HUES64 (cell line): ENCODE measurements around the gene ACADM.
"Not testable (repeated sequence)": the region's sequence is repeated elsewhere in the genome, so short reads cannot be mapped to it uniquely, and the experiment has no call there.

Experiments used
- H3K27ac ChIP-seq: 2 replicates; pipeline ENCODE4 v1.7.0; 2013; ENCODE audit warnings: low read depth, low read length, inconsistent platforms
- H3K27me3 ChIP-seq: 2 replicates; pipeline ENCODE4 v1.6.1; 2013; ENCODE audit warnings: mild to moderate bottlenecking, low read length; ENCODE audit not compliant: insufficient read depth
- H3K36me3 ChIP-seq: 2 replicates; pipeline ENCODE4 v1.6.1; 2013; ENCODE audit warnings: mild to moderate bottlenecking, low read length; ENCODE audit not compliant: insufficient read depth
- H3K4me1 ChIP-seq: 2 replicates; pipeline ENCODE4 v1.6.1; 2013; ENCODE audit warnings: mild to moderate bottlenecking, low read length, moderate library complexity; ENCODE audit not compliant: insufficient read depth
- H3K4me3 ChIP-seq: 2 replicates; pipeline ENCODE4 v1.5.1; 2013; ENCODE audit warnings: mild to moderate bottlenecking, low read length, moderate library complexity
- H3K9ac ChIP-seq: 2 replicates; pipeline ENCODE4 v1.6.1; 2013; ENCODE audit warnings: mild to moderate bottlenecking, low read depth, low read length
- H3K9me3 ChIP-seq: 2 replicates; pipeline ENCODE4 v1.6.1; 2013; ENCODE audit warnings: low read depth, low read length; ENCODE audit not compliant: insufficient read depth
- WGBS: fragments of 150-250, 120-280 bp; methylation state at CpG from one replicate; pipeline ENCODE4 v1.1.7; 2013; ENCODE audit warnings: missing lambda C conversion rate; 5-methylcytosine and 5-hydroxymethylcytosine counted together

Gene ACADM

DNA sequence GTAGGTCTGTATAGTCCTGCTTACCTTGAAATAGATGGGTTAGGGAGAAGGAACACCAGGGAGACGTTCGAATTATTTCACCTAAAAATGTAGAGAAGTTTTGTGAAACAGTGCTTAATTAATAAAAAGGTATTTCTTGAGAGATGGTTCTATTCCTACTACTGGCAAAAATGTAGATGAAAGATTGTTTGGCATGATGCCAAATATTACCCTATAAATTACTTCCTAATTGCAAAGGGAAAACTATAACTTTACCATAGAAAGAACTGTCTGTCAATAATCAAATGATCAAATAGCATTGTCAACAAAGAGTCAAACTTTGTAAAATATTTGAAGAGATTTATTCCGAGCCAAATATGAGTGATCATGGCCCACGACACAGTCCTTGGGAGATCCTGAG is 4.2 kb upstream of the ACADM start:
- 93% methylated on average over 4 of the region's 4 CpGs for WGBS
- no peak overlapping the region for H3K4me3 ChIP-seq
- 0 out of 2 replicates have a peak, but pooled peaks cover 5% of the 10 kb centered on the region for H3K9me3 ChIP-seq
- H3K36me3 ChIP-seq = no peaks in the 10 kb centered on the region
- no peak overlapping the region for H3K9ac ChIP-seq
- no peaks in the 10 kb centered on the region for H3K27me3 ChIP-seq
- H3K4me1 ChIP-seq = peaks cover 16% of the 10 kb centered on the region; the same call in 1 of the 2 replicates
- H3K27ac ChIP-seq = peak overlapping the region; percentile 6; the same call in 1 of the 2 replicates

DNA sequence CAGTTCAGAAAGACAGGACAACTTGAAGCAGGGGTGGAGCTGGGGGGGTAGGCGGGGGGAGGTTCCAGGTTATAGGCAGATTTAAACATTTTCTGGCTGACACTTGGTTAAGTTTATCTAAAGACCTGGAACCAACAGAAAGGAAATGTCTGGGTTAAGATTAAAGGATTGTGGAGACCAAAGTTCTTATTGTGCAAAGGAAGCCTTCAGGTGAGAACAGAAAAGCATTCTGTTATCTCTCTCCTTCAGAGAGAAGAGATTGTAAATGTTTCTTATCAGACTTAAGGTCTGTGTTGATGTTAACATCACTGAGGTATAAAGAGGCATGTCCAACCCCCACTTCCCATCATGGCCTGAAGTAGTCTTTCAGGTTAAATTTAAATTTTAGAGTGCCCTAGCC is 3.7 kb upstream of the ACADM start:
- Histone ChIP-seq H3K9me3 (0 out of 2 replicates have a peak, but pooled peaks cover 5% of the 10 kb centered on the region), H3K27me3 (no peaks in the 10 kb centered on the region), H3K27ac (no peak overlapping the region), H3K4me3 (no peak overlapping the region), H3K36me3 (no peaks in the 10 kb centered on the region), H3K4me1 (peaks cover 20% of the 10 kb centered on the region), H3K9ac (no peak overlapping the region)
- WGBS = 96% methylated on average over 1 of the region's 1 CpG

DNA sequence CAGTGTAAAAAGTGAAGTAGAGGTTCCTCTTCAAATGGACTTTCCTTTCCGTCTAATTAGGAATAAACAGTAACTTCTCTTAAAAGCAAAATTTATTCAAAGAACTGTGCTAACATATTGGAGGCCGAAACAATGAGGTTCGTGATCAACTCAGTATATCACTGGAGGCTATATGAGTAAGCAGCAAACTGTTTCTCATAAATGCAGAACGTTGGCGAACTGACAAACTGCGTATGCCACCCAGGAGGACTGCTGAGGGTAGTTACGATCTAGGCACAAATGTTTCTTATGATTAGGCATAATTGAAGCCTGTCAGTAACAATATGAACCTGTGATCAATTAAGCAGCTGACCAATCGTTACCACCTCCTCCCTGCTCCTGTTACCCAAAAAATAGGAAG is 2.3 kb upstream of the ACADM start:
- not testable (repeated sequence) for H3K9ac ChIP-seq, H3K36me3 ChIP-seq, H3K27ac ChIP-seq, H3K9me3 ChIP-seq, H3K27me3 ChIP-seq, H3K4me3 ChIP-seq
- 94% methylated on average over 8 of the region's 8 CpGs for WGBS
- H3K4me1 ChIP-seq = peaks cover 27% of the 10 kb centered on the region

DNA sequence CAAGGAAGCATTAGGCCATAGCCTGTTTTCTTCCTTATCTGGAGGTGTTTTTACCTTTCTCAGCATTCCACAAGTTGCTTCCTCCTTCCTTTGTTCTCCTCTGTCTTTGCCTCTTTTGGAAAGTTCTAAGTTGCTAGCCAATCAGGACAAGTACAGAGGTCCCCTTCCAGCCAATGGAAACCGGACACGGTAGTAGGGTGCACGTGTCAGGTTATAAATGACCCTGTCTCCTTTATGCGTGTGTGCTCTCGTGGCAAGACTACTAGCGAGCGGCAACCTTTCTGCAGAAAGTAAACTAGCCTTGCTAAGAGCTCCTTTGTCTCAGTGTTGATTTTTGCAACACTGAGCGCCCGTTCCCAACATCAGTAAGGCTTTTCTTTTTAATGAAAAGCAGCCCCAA is 1.5 kb upstream of the ACADM start:
- Histone ChIP-seq H3K9me3 (0 out of 2 replicates have a peak, but pooled peaks cover 5% of the 10 kb centered on the region), H3K4me1 (peaks cover 27% of the 10 kb centered on the region), H3K27ac (no peak overlapping the region), H3K27me3 (no peaks in the 10 kb centered on the region), H3K9ac (no peak overlapping the region), H3K36me3 (no peaks in the 10 kb centered on the region), H3K4me3 (no peak overlapping the region)
- 96% methylated on average over 9 of the region's 9 CpGs for WGBS

DNA sequence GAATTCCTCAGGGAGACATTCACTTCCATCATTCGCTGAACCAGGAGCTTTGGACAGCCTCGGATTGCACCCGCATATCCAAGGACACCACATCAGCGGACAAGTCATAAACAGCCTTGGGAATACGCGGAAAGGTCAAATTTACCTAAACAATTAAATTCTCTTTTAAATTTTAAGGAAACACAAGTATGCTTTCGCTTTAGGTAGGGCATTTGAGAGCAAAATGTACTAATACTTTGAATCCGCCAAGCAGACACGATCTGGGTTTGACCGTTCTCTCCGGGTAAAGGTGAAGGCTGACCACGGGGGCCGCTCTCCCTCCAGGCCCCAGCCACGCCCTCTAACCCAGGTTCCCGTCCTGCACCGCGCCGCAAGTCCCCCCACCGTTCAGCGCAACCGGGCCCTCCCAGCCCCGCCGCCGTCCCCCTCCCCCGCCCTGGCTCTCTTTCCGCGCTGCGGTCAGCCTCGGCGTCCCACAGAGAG is 479 bp upstream of the ACADM start:
- WGBS = 8% methylated on average over 28 of the region's 30 CpGs
- peaks cover 27% of the 10 kb centered on the region for H3K4me1 ChIP-seq

DNA sequence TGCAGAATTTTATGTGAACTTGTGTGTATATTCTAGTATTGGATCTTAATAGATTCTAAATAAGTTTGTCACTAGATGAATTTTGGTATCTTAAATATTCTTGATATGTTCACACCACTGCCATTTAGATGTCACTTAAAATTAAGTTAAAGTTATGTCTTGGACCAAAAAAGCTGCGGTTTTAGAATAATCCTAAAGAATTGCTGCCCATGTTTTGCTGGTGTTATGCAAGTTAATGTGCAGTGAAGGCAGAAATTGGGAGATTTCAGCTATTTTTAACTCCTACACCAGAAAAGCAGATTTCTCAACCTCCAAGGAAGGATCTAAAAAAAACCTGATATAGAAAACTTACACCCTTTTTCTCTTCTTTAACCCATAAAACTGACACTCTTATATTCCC is 757 bp downstream of the ACADM start:
- H3K27me3 ChIP-seq = no peaks in the 10 kb centered on the region
- WGBS = 18% methylated on average over 1 of the region's 1 CpG

More for the DNA sequence above, 479 bp upstream of the ACADM start:
- H3K9ac ChIP-seq = peak overlapping the region; percentile 81
- H3K4me3 ChIP-seq = peak overlapping the region; percentile 97
- H3K9me3 ChIP-seq = 0 out of 2 replicates have a peak, but pooled peaks cover 5% of the 10 kb centered on the region
- H3K27me3 ChIP-seq = no peaks in the 10 kb centered on the region
- peak overlapping the region; percentile 96 for H3K27ac ChIP-seq
- H3K36me3 ChIP-seq = no peaks in the 10 kb centered on the region

DNA sequence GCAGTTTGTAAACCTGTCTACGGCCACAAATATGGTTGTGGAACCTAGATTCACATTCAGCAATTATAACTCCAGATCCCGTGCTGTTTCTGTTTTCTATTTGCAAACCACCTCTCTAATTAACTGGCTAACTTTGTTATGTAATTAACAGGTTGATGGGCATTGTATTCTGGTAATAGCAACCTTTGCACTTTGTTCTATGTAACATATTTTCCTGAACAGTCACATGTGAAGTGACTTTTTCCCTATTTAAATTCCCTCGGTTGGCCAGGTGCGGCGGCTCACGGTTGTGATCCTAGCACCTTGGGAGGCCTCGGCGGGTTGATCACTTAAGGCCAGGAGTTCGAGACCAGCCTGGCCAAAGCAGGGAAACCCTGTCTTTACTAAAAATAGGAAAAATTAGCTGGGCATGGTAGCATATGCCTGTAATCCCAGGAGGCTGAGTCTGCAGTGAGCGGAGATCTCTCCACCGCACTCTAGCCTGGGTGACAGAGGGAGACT is 1.4 kb downstream of the ACADM start:
- 44% methylated on average over 11 of the region's 11 CpGs for WGBS
- 0 out of 2 replicates have a peak, but pooled peaks cover 5% of the 10 kb centered on the region for H3K9me3 ChIP-seq
- peaks cover 19% of the 10 kb centered on the region for H3K4me1 ChIP-seq
- no peak overlapping the region for H3K9ac ChIP-seq
- no peaks in the 10 kb centered on the region for H3K27me3 ChIP-seq
- no peak overlapping the region for H3K27ac ChIP-seq
- H3K36me3 ChIP-seq = no peaks in the 10 kb centered on the region
- H3K4me3 ChIP-seq = peak overlapping the region; percentile 97

More for the DNA sequence above, 757 bp downstream of the ACADM start:
- no peak overlapping the region; the same call in 1 of the 2 replicates for H3K27ac ChIP-seq
- 0 out of 2 replicates have a peak, but pooled peaks cover 5% of the 10 kb centered on the region for H3K9me3 ChIP-seq
- no peaks in the 10 kb centered on the region for H3K36me3 ChIP-seq
- peaks cover 19% of the 10 kb centered on the region for H3K4me1 ChIP-seq
- peak overlapping the region; percentile 81 for H3K9ac ChIP-seq
- peak overlapping the region; percentile 97 for H3K4me3 ChIP-seq

DNA sequence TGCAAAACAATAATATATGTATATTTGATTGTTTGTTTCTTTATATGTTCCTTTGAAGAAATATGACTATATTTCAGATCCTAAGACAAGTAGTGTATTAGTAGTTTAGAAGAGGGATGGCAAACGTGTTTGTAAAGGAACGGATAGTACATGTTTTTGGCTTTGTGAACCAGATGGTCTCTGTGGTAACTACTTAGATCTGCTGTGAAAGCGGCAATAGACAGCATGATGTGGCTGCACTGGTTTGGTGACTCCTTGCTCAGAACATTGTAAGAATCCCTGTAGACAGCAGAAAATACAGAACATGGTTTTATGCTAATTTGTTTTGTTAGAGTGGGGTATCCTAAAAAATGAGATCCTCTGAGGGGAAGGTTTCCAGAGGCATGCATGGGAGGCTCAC is 3.1 kb downstream of the ACADM start:
- Histone ChIP-seq H3K9me3 (0 out of 2 replicates have a peak, but pooled peaks cover 5% of the 10 kb centered on the region), H3K4me1 (peaks cover 19% of the 10 kb centered on the region), H3K27ac (no peak overlapping the region), H3K27me3 (no peaks in the 10 kb centered on the region), H3K4me3 (no peak overlapping the region), H3K9ac (no peak overlapping the region), H3K36me3 (peaks cover 10% of the 10 kb centered on the region)
- WGBS = 91% methylated on average over 3 of the region's 3 CpGs

DNA sequence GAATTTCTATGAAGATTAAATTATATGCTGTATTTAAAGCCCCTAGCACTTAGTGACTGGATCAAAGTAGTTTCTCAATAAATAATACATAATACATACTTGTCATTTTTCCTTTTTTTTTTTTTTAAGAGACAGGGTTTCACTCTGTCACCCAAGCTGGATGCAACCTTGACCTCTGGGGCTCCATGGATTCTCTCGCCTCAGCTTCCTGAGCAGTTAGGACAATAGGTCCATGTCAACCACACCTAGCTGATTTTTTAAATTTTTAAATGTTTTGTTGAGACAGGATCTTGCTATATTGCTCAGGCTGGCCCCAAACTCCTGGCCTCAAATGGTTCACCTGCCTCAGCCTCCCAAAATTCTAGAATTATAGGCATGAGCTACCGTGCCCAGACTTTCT is 5.9 kb downstream of the ACADM start:
- Histone ChIP-seq H3K4me3 (no peak overlapping the region), H3K27ac (no peak overlapping the region), H3K9me3 (no peaks in the 10 kb centered on the region), H3K9ac (no peak overlapping the region), H3K36me3 (peaks cover 36% of the 10 kb centered on the region), H3K4me1 (peaks cover 11% of the 10 kb centered on the region), H3K27me3 (no peaks in the 10 kb centered on the region)
- 72% methylated on average over 2 of the region's 2 CpGs for WGBS

DNA sequence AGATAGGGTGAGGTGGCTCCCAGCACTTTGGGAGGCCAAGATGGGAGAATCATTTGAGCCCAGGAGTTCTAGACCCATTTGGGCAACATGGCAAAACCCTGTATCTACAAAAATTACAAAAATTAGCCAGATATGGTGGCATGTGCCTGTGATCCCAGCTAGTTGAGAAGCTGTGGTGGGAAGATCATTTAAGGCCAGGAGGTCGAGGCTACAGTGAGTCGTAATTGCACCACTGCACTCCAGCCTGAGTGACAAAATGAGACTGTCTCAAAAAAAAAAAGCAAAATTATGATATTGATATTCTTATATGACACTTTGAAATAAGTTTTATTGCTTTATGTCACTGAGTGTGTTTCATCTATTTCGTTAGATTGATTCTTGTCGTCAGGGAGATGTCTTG is 7.4 kb downstream of the ACADM start:
- Histone ChIP-seq H3K9me3 (no peaks in the 10 kb centered on the region), H3K27ac (no peak overlapping the region), H3K4me1 (no peaks in the 10 kb centered on the region), H3K4me3 (no peak overlapping the region), H3K36me3 (peaks cover 49% of the 10 kb centered on the region), H3K27me3 (no peaks in the 10 kb centered on the region), H3K9ac (no peak overlapping the region)
- 91% methylated on average over 4 of the region's 4 CpGs for WGBS

DNA sequence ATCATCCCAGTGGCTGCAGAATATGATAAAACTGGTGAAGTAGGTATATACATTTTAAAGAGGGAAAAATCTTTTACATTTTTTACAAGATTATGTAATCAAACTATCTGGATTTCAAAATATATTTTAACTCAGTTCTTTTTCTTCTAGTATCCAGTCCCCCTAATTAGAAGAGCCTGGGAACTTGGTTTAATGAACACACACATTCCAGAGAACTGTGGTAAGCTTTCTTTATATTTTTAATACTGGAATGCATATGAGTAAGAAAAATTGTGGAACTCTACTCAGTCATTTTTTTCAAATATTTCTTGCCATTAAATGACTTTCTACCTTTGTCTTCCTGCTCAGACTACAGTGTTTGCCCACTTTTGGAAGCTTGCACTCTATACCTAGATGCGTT is 8.2 kb downstream of the ACADM start:
- H3K4me3 ChIP-seq = no peak overlapping the region
- no peaks in the 10 kb centered on the region for H3K27me3 ChIP-seq
- H3K9ac ChIP-seq = no peak overlapping the region
- no peaks in the 10 kb centered on the region for H3K4me1 ChIP-seq
- H3K9me3 ChIP-seq = no peaks in the 10 kb centered on the region
- no peak overlapping the region for H3K27ac ChIP-seq
- WGBS = 50% methylated on average over 1 of the region's 1 CpG
- peaks cover 55% of the 10 kb centered on the region for H3K36me3 ChIP-seq

DNA sequence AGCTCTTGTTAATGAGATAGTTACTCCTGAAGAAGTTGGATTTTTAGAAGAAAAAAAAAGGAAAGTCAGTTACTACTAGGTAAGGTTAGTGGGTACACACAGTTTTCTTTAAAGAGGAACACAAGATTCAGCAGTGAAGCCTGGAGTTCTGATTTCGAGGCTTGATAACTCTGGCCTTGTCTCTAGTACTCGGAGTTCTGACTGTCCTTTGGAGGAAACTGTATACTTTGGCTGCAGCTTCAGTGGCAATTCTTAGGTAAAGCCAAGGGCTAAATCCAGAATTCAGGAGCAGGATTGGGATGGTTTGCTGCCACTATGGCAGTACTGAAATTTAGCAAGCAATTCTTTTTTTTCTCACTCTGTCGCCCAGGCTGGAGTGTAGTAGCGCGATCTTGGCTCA is 9.2 kb downstream of the ACADM start:
- Histone ChIP-seq H3K27ac (no peak overlapping the region), H3K9me3 (no peaks in the 10 kb centered on the region), H3K27me3 (no peaks in the 10 kb centered on the region), H3K4me1 (no peaks in the 10 kb centered on the region), H3K4me3 (no peak overlapping the region), H3K36me3 (peaks cover 57% of the 10 kb centered on the region), H3K9ac (no peak overlapping the region)
- 96% methylated on average over 5 of the region's 5 CpGs for WGBS
